Fibroblast of villous mesenchyme (primary cell): ENCODE data around the gene ZBTB7A. TPM values are rescaled to one million over a fixed set of nuclear protein-coding genes. Genes with fewer than 3 reads are reported as not detected.

Experiments used
- DNase-seq: peaks from one replicate; pipeline ENCODE4 v3.0.0-alpha.2; 2010; ENCODE audit warnings: low read depth
- H3K4me3 ChIP-seq: 2 replicates; pipeline ENCODE4 v1.5.1; 2011; ENCODE audit warnings: low read depth, mild to moderate bottlenecking, low read length
- CTCF ChIP-seq: IDR thresholded peaks from 2 replicates; pipeline ENCODE4 v1.5.1; 2012; ENCODE audit warnings: low read depth, mild to moderate bottlenecking, low read length; ENCODE audit not compliant: insufficient read depth
- total RNA-seq: library from RNA; depleted of rRNA; stranded (reverse); fragments of >200 nt; gene quantifications from 2 replicates; pipeline ENCODE4 v1.2.3, GENCODE V29; 2012

Gene ZBTB7A
- total RNA-seq, 1 donor: 31.5 TPM

- TF ChIP-seq CTCF: no peak
- DNase-seq: no peak
- H3K4me3 ChIP-seq: no peak overlapping the region
Measured at GRCh38 chr19:4053423-4054324, 13.0 kb downstream of the ZBTB7A start.

GRCh38 chr19:4052993-4053422, 13.7 kb downstream of the ZBTB7A start:
- DNase-seq: no peak
- no peak for TF ChIP-seq CTCF
- no peak overlapping the region for H3K4me3 ChIP-seq

GRCh38 chr19:4052114-4052992, 14.3 kb downstream of the ZBTB7A start:
- DNase-seq: no peak
- H3K4me3 ChIP-seq: peak overlapping the region; percentile 2
- no peak for TF ChIP-seq CTCF

GRCh38 chr19:4051175-4052101, 15.3 kb downstream of the ZBTB7A start:
- no peak for TF ChIP-seq CTCF
- peak; percentile 63 for DNase-seq
- H3K4me3 ChIP-seq: no peak overlapping the region

- DNase-seq: no peak
- TF ChIP-seq CTCF: no peak
- no peak overlapping the region for H3K4me3 ChIP-seq
Measured at GRCh38 chr19:4049432-4049831, 17.3 kb downstream of the ZBTB7A start.
